DND-41 (cell line): ENCODE data around the gene CASP12.

ENCODE experiments used
- CTCF ChIP-seq: IDR thresholded peaks from 2 replicates; pipeline ENCODE4 v1.5.1; 2012; ENCODE audit warnings: borderline replicate concordance, low read length, moderate library complexity, mild to moderate bottlenecking; ENCODE audit not compliant: poor library complexity, severe bottlenecking; ENCODE audit errors: extremely low read depth
- EZH2 ChIP-seq: IDR thresholded peaks from 3 replicates; pipeline ENCODE4 v1.6.1; 2012; ENCODE audit warnings: borderline replicate concordance, low read depth, mild to moderate bottlenecking, moderate library complexity, low read length, inconsistent platforms; ENCODE audit not compliant: severe bottlenecking

DNA sequence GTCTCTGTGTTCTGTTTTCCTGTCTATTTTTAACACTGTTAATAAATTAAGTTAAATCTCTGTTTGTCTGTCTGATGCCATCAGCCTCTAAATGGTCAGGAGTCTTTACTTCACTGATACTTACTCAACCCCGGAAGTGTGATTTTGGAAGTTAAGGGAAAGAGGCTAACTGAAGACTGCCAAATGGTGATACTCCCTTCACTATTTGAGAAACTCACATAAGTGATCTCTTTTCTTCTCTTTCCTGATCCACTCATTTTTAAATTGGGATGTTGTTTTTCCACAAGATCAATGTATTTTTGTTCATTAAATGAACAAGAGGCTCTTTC is 389 bp upstream of the CASP12 start:
- no peak for TF ChIP-seq EZH2
- no peak for TF ChIP-seq CTCF
